ENCODE results near the gene BBX.

Gene BBX

DNA sequence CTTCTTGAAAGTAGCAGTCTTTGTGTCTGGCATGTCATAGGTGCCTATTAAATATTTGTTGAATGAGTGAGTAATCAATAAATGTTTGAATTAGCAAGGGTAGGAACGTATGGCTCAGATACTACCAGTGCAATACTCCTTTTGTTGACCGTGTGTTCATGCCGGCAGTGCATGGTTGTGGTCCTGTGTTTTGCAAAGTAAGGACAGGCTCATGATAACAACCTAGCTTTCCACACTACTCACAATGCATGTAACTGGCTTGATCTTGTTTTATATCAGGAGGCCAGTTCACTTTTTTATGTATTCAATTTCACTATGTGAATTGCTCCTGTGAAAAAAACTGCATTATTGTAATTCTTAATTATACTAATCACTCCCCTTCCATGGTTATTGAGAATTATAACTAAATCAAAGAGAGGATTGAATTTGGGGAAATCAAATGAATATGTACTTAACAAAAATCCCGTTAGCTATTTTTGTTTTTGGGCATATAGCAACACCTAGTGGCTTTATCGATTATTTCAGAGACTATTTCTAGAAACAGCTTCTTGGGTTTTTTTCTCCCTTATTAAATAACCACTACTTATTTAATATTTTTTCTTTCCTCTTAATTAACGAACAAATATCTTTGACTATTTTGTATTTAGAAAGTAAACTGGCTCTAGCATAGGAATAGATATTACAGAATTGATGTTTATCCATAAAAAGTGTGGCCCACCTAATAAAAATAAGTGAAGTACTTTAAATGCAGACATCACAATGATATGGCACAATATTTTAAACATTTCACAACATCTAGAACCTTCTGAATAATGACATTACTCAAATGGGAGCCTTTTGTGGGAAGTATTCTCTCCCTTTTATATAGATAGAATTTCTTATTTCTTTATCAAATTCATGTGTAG is 218.5 kb downstream of the BBX start:
- DNase-seq (ENCODE audit: low read depth), result peak; percentile 16
- no peak overlapping the region for H3K4me3 ChIP-seq (ENCODE audit: low read depth, low read length)
- peak; percentile 27 for TF ChIP-seq CTCF (IDR thresholded peaks at IDR 0.05; ENCODE audit: insufficient read depth, low read depth, low read length, missing control alignments)

- H3K4me3 ChIP-seq (ENCODE audit: low read depth, low read length), result no peak overlapping the region
- no peak for TF ChIP-seq CTCF (IDR thresholded peaks at IDR 0.05; ENCODE audit: insufficient read depth, low read depth, low read length, missing control alignments)
- DNase-seq (ENCODE audit: low read depth), result no peak
Measured at GRCh38 chr3:107745354-107745753, 222.6 kb downstream of the BBX start.

DNA sequence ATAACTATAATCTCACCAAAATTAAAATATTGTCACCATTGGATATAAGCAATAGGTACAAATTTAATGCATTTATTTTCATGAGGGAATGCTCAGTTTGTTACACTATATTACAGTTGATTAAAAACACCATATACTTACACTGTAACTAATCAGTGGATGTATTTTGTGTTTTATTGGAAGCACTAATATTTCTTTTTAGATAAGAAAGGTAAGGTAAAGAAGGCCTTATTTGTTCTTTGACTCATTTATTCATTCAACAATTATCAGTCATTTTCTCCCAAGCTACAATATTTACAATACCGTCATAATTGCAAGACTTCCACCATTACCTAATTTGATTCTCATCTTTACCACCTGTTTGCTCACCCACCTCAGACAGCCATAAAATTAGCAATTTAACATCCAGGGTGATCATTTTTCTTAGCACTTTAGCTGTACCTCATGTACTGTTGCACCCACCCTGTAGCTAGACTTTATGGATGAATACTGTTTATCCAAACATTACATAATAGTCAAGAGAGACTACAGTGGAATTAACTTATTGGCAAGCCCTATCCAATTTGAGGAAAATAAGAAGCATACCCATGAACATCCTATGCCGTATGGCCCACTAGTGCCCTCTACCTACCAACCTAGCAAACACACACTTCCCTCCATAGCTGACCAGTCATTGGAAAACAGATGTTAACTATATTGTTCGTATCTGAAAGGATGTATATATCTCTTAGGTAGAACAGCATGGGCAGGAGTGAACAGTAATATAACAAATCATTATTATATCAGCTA is 229.6 kb downstream of the BBX start:
- no peak overlapping the region for H3K4me3 ChIP-seq (ENCODE audit: low read depth, low read length)
- peak; percentile 39 for TF ChIP-seq CTCF (IDR thresholded peaks at IDR 0.05; ENCODE audit: insufficient read depth, low read depth, low read length, missing control alignments)
- DNase-seq (ENCODE audit: low read depth), result peak; percentile 33

- peak; percentile 23 for DNase-seq (ENCODE audit: low read depth)
- no peak overlapping the region for H3K4me3 ChIP-seq (ENCODE audit: low read depth, low read length)
- peak; percentile 29 for TF ChIP-seq CTCF (IDR thresholded peaks at IDR 0.05; ENCODE audit: insufficient read depth, low read depth, low read length, missing control alignments)
Measured at GRCh38 chr3:107753494-107753893, 230.7 kb downstream of the BBX start.

GRCh38 chr3:107753976-107754375 is 231.2 kb downstream of the BBX start:
- no peak overlapping the region for H3K4me3 ChIP-seq (ENCODE audit: low read depth, low read length)
- DNase-seq (ENCODE audit: low read depth), result no peak
- no peak for TF ChIP-seq CTCF (IDR thresholded peaks at IDR 0.05; ENCODE audit: insufficient read depth, low read depth, low read length, missing control alignments)

- TF ChIP-seq CTCF (IDR thresholded peaks at IDR 0.05; ENCODE audit: insufficient read depth, low read depth, low read length, missing control alignments), result no peak
- DNase-seq (ENCODE audit: low read depth), result no peak
- no peak overlapping the region for H3K4me3 ChIP-seq (ENCODE audit: low read depth, low read length)
Measured at GRCh38 chr3:107756649-107757048, 233.9 kb downstream of the BBX start.

Measured in GM12865 (cell line).